ENCODE data around the gene ARMC3. TPM values are rescaled to one million over a fixed set of nuclear protein-coding genes. Genes with fewer than 3 reads are reported as not detected.

The ARMC3 gene
- total RNA-seq, 1 experiment from 2014 or later = 0.09 TPM

DNA sequence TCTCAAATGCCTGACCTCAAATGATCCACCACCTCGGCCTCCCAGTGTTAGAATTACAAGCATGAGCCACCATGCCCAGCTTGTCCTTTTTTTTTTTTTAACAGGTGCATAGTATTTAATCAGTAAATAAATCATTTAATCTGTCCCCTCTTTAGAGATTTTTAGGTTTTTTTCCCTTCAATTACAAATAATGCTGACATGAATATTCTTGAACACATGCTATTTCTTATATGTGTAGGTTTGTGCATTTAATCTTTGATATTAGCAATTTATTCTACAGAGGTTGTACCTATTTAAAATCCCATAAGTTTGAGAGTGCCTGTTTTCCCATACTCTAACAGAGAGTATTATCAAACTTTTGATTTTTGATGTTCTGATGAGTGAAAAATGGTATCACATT is 24.2 kb upstream of the ARMC3 start:
- peaks cover 26 to 31% of the 10 kb centered on the region in 2 experiments for H3K9me3 Mint-ChIP-seq

More for the DNA sequence above, 24.2 kb upstream of the ARMC3 start:
- Histone ChIP-seq H4K91ac (ENCODE audit: insufficient read length, low read depth, low read length) (no peak overlapping the region), H2AFZ (ENCODE audit: low read length) (no peak overlapping the region), H3K4ac (ENCODE audit: low read depth, low read length) (no peak overlapping the region), H2BK5ac (ENCODE audit: insufficient read length, low read length) (no peak overlapping the region), H2AK5ac (ENCODE audit: insufficient read length, low read length) (no peak overlapping the region), H3T11ph (ENCODE audit: low read length) (no peak overlapping the region), H3K23me2 (ENCODE audit: insufficient read length, low read depth, low read length, poor library complexity, severe bottlenecking) (no peaks in the 10 kb centered on the region), H2BK15ac (ENCODE audit: low read depth, low read length) (no peak overlapping the region), H4K5ac (ENCODE audit: insufficient read length, low read depth, low read length) (no peak overlapping the region), H3K79me1 (ENCODE audit: insufficient read depth, low read depth, low read length, poor library complexity, severe bottlenecking) (no peaks in the 10 kb centered on the region), H3K4me1 (ENCODE audit: insufficient read depth, low read length) (no peaks in the 10 kb centered on the region), H3K79me2 (ENCODE audit: insufficient read depth, low read length) (no peaks in the 10 kb centered on the region), H3K9me3 (ENCODE audit: control insufficient read depth, low read depth, low read length) (no peaks in the 10 kb centered on the region), H4K8ac (replicated peaks; ENCODE audit: insufficient read length, low read depth, low read length) (no peak overlapping the region), H3K18ac (ENCODE audit: insufficient read length, low read depth, low read length) (no peak overlapping the region), H3K14ac (ENCODE audit: insufficient read depth, low read length) (no peak overlapping the region), H3K9ac (ENCODE audit: extremely low read depth, insufficient read length, low read length) (no peak overlapping the region), H3K23ac (ENCODE audit: insufficient read length, low read depth, low read length) (no peak overlapping the region), H3K27ac (ENCODE audit: insufficient read length, low read depth, low read length) (no peak overlapping the region), H3K56ac (ENCODE audit: insufficient read length, low read depth, low read length) (no peak overlapping the region), H4K20me1 (ENCODE audit: control insufficient read depth, insufficient read depth, insufficient read length) (no peaks in the 10 kb centered on the region), H2BK120ac (ENCODE audit: low read depth, low read length, poor library complexity, severe bottlenecking) (no peak overlapping the region), H3K27me3 (ENCODE audit: insufficient read depth, low read length) (no peaks in the 10 kb centered on the region), H2BK20ac (ENCODE audit: low read depth, low read length, poor library complexity, severe bottlenecking) (no peak overlapping the region), H2BK12ac (ENCODE audit: insufficient read length, low read depth, low read length) (no peak overlapping the region), H3K4me2 (ENCODE audit: insufficient read depth, insufficient read length, low read length) (no peak overlapping the region)
- H3K4me3 Mint-ChIP-seq = no peak overlapping the region
- WGBS (ENCODE audit: extremely low coverage, insufficient read length, low lambda C conversion rate) = no CpG with 5 or more reads among the region's 1 CpG
- no peak overlapping the region for H3K27ac Mint-ChIP-seq
- no peak for DNase-seq
- H3K36me3 Mint-ChIP-seq (ENCODE audit: insufficient read depth in 1 of 3, low read depth in 3 of 3) = peaks cover 8 to 29% (median 9%) of the 10 kb centered on the region in 3 experiments
- TF ChIP-seq, protein P1, sequence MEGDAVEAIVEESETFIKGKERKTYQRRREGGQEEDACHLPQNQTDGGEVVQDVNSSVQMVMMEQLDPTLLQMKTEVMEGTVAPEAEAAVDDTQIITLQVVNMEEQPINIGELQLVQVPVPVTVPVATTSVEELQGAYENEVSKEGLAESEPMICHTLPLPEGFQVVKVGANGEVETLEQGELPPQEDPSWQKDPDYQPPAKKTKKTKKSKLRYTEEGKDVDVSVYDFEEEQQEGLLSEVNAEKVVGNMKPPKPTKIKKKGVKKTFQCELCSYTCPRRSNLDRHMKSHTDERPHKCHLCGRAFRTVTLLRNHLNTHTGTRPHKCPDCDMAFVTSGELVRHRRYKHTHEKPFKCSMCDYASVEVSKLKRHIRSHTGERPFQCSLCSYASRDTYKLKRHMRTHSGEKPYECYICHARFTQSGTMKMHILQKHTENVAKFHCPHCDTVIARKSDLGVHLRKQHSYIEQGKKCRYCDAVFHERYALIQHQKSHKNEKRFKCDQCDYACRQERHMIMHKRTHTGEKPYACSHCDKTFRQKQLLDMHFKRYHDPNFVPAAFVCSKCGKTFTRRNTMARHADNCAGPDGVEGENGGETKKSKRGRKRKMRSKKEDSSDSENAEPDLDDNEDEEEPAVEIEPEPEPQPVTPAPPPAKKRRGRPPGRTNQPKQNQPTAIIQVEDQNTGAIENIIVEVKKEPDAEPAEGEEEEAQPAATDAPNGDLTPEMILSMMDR (conservative IDR thresholded peaks at IDR 0.05) = no peak
- no peaks in the 10 kb centered on the region; the same call in 1 of the 2 replicates for H3K27me3 Mint-ChIP-seq (ENCODE audit: low read depth)
- no peaks in the 10 kb centered on the region for H3K4me1 Mint-ChIP-seq

Data from H9 (cell line).